NCI-H2081 treated with DMSO at 0.1 percent for 48 hours (cell line): Measurements from ENCODE around the gene DCAF6.
"Not testable (repeated sequence)": the region's sequence is repeated elsewhere in the genome, so short reads cannot be mapped to it uniquely, and the experiment has no call there.

Experiments
- DNase-seq: peaks from one replicate; lab custom pipeline; 2025; lab: John Stamatoyannopoulos, UW

Gene DCAF6

GRCh38 chr1:167924543-167925231 lies 11.8 kb upstream of the DCAF6 start:
- DNase-seq, result no peak

GRCh38 chr1:167926486-167926997 lies 9.9 kb upstream of the DCAF6 start:
- DNase-seq, result no peak

- DNase-seq, result no peak
These were observed 9.3 kb upstream of the DCAF6 start for GRCh38 chr1:167927046-167927754.

GRCh38 chr1:167928457-167928852 lies 8.0 kb upstream of the DCAF6 start:
- no peak for DNase-seq

GRCh38 chr1:167928919-167929318 lies 7.6 kb upstream of the DCAF6 start:
- DNase-seq, result not testable (repeated sequence)

- DNase-seq, result no peak
These were observed 6.8 kb upstream of the DCAF6 start for GRCh38 chr1:167929725-167930124.

GRCh38 chr1:167933788-167934187 lies 2.7 kb upstream of the DCAF6 start:
- DNase-seq, result no peak

GRCh38 chr1:167934426-167935215 lies 1.9 kb upstream of the DCAF6 start:
- no peak for DNase-seq

- DNase-seq, result no peak
These were observed 1.0 kb upstream of the DCAF6 start for GRCh38 chr1:167935216-167936067.

GRCh38 chr1:167936930-167937708 lies 636 bp downstream of the DCAF6 start, which contains the start of gene MPC2:
Gene MPC2 (minus strand): TSS chr1:167937072. CDS start chr1:167935841, 1,231 bp downstream.
- no peak for DNase-seq

GRCh38 chr1:167937709-167938010 lies 1.2 kb downstream of the DCAF6 start:
- DNase-seq, result no peak

- no peak for DNase-seq
These were observed 1.7 kb downstream of the DCAF6 start for GRCh38 chr1:167938080-167938636.

GRCh38 chr1:167940264-167940663 lies 3.8 kb downstream of the DCAF6 start:
- DNase-seq, result no peak

- DNase-seq, result no peak
These were observed 7.1 kb downstream of the DCAF6 start for GRCh38 chr1:167943541-167943940.

- DNase-seq, result no peak
These were observed 11.2 kb downstream of the DCAF6 start for GRCh38 chr1:167947733-167948132.

GRCh38 chr1:167949785-167950184 lies 13.3 kb downstream of the DCAF6 start:
- DNase-seq, result no peak

- no peak for DNase-seq
These were observed 14.1 kb downstream of the DCAF6 start for GRCh38 chr1:167950569-167950968.

- DNase-seq, result no peak
These were observed 19.4 kb downstream of the DCAF6 start for GRCh38 chr1:167955915-167956314.

- DNase-seq, result no peak
These were observed 21.2 kb downstream of the DCAF6 start for GRCh38 chr1:167957710-167958109.

- no peak for DNase-seq
These were observed 28.2 kb downstream of the DCAF6 start for GRCh38 chr1:167964646-167965045.

GRCh38 chr1:167966050-167966449 lies 29.6 kb downstream of the DCAF6 start:
- no peak for DNase-seq
